GM12878 (cell line): ENCODE data around the gene PLP1. TPM values are rescaled to one million over a fixed set of nuclear protein-coding genes. Genes with fewer than 3 reads are reported as not detected.

Experiments used
- ATAC-seq: fragments of 200-7000 bp; cut with Tn5 transposase; 3 replicates; pipeline ENCODE4 v1.9.1; 2020; ENCODE audit warnings: mild to moderate bottlenecking, moderate library complexity
- BruUV-seq: library from RNA; stranded (reverse); fragments of 400-500 nt; replicated peaks from 2 replicates; lab custom pipeline; 2021; lab: Mats Ljungman, UMichigan
- CTCF ChIA-PET: fragments of 300-600 bp; sonication (Branson Sonifier 250); formaldehyde crosslinking; extraction: SDS; loops from one replicate; lab custom pipeline; 2021; ENCODE audit warnings: inconsistent platforms; lab: Yijun Ruan, JAX
- POLR2A ChIA-PET: fragments of 350-600 bp; formaldehyde crosslinking; extraction: SDS; loops from one replicate; lab custom pipeline; 2021; ENCODE audit warnings: inconsistent platforms; lab: Charles Lee
- RAD21 ChIA-PET: fragments of 300-600 bp; sonication (Branson Sonifier 250); formaldehyde crosslinking; loops from one replicate; lab custom pipeline; 2023; ENCODE audit warnings: antibody characterized with exemption; ENCODE audit not compliant: unreplicated experiment; lab: Charles Lee
- SMC1A ChIA-PET: fragments of 300-600 bp; sonication (Branson Sonifier 250); formaldehyde crosslinking; loops from one replicate; lab custom pipeline; 2023; ENCODE audit not compliant: unreplicated experiment, uncharacterized antibody; lab: Charles Lee
- DNase-seq: peaks from one replicate; pipeline ENCODE4 v3.0.0-alpha.2; 2011; ENCODE audit warnings: low read depth, low spot score
- FAIRE-seq: peaks from 3 replicates; lab custom pipeline; 2011; peaks lifted over from hg19 to GRCh38; lab: Jason Lieb, UNC
- H2AFZ ChIP-seq: 2 replicates; pipeline ENCODE4 v1.6.0; 2011; ENCODE audit warnings: low read depth, low read length, control low read depth; ENCODE audit not compliant: control insufficient read depth
- H3K27ac ChIP-seq: 2 replicates; pipeline ENCODE4 v1.5.1; 2011; ENCODE audit warnings: control low read depth; ENCODE audit not compliant: control insufficient read depth, insufficient read depth
- H3K27me3 ChIP-seq, 2 experiments: replicated peaks in 1 of 2; 2 replicates each; pipeline versions ENCODE4 v1.6.0 to v1.6.1; 2011; ENCODE audit warnings: low read length in 1 of 2; ENCODE audit not compliant: control insufficient read depth in 2 of 2, insufficient read depth in 2 of 2
- H3K36me3 ChIP-seq, 2 experiments: 2 replicates each; pipeline ENCODE4 v1.5.1; 2011; ENCODE audit warnings: low read length in 1 of 2; ENCODE audit not compliant: control insufficient read depth in 2 of 2, insufficient read depth in 2 of 2
- H3K4me1 ChIP-seq: 2 replicates; pipeline ENCODE4 v1.6.1; 2011; ENCODE audit warnings: mild to moderate bottlenecking, low read length, moderate library complexity, mixed read lengths; ENCODE audit not compliant: control insufficient read depth, insufficient read depth
- H3K4me2 ChIP-seq: 2 replicates; pipeline ENCODE4 v1.6.0; 2011; ENCODE audit warnings: control low read depth; ENCODE audit not compliant: control insufficient read depth, insufficient read depth
- H3K4me3 ChIP-seq: fragments of 200-600 bp; sonication (generic); 2 replicates; pipeline ENCODE4 v1.5.1; 2016
- H3K79me2 ChIP-seq: 2 replicates; pipeline ENCODE4 v1.6.0; 2011; ENCODE audit warnings: low read length; ENCODE audit not compliant: control insufficient read depth, insufficient read depth
- H3K9ac ChIP-seq: 2 replicates; pipeline ENCODE4 v1.8.0; 2011; ENCODE audit warnings: low read length, control low read depth, mixed read lengths; ENCODE audit not compliant: control insufficient read depth, insufficient read depth
- H3K9me3 ChIP-seq: replicated peaks from 3 replicates; pipeline ENCODE4 v1.5.1; 2011; ENCODE audit warnings: mild to moderate bottlenecking, low read length; ENCODE audit not compliant: control insufficient read depth, insufficient read depth
- H4K20me1 ChIP-seq: 2 replicates; pipeline ENCODE4 v1.6.0; 2011; ENCODE audit not compliant: control insufficient read depth, insufficient read depth
- ATF7 ChIP-seq: fragments of 450-650 bp; IDR thresholded peaks from 2 replicates; pipeline ENCODE4 v1.6.1; 2016; ENCODE audit warnings: low read depth, mild to moderate bottlenecking
- BHLHE40 ChIP-seq, 2 experiments: fragments of 450-650 bp in 1 of 2; IDR thresholded peaks; 2 replicates each; pipeline ENCODE4 v1.6.1; 2011 to 2017; ENCODE audit warnings: low read depth in 2 of 2, borderline replicate concordance in 1 of 2, improper control_type of control experiment in 1 of 2, low read length in 1 of 2, mild to moderate bottlenecking in 1 of 2
- CBFB ChIP-seq: IDR thresholded peaks from 2 replicates; pipeline ENCODE4 v1.6.1; 2016; ENCODE audit warnings: antibody characterized with exemption, low read depth
- EGR1 ChIP-seq, 2 experiments: IDR thresholded peaks; 1 replicate in 1 of 2; 2 replicates in 1 of 2; pipeline ENCODE4 v1.6.1; 2011 to 2012; ENCODE audit warnings: low read depth in 2 of 2, low read length in 2 of 2, borderline replicate concordance in 1 of 2, mild to moderate bottlenecking in 1 of 2, moderate library complexity in 1 of 2
- FOXK2 ChIP-seq: fragments of 450-650 bp; IDR thresholded peaks from 2 replicates; pipeline ENCODE4 v1.6.1; 2017; ENCODE audit warnings: mild to moderate bottlenecking, moderate library complexity
- HDAC2 ChIP-seq: fragments of 200-600 bp; sonication (generic); IDR thresholded peaks from 2 replicates; pipeline ENCODE4 v1.6.1; 2017
- HDGF ChIP-seq: fragments of 450-650 bp; IDR thresholded peaks from 2 replicates; pipeline ENCODE4 v1.6.1; 2016; ENCODE audit warnings: antibody characterized with exemption
- KLF5 ChIP-seq: fragments of 450-650 bp; IDR thresholded peaks from 2 replicates; pipeline ENCODE4 v1.6.1; 2014; ENCODE audit warnings: mild to moderate bottlenecking; ENCODE audit not compliant: partially characterized antibody
- MYB ChIP-seq: fragments of 150-350 bp; IDR thresholded peaks from 2 replicates; pipeline ENCODE4 v1.6.1; 2014; ENCODE audit warnings: mild to moderate bottlenecking, low read depth, low read length, borderline replicate concordance
- ZNF622 ChIP-seq: fragments of 450-650 bp; IDR thresholded peaks from 2 replicates; pipeline ENCODE4 v1.6.1; 2017; ENCODE audit warnings: mild to moderate bottlenecking, inconsistent platforms
- ZZZ3 ChIP-seq: IDR thresholded peaks from 2 replicates; pipeline ENCODE4 v1.6.1; 2011; ENCODE audit warnings: low read depth; ENCODE audit not compliant: control insufficient read depth, insufficient read length
- WGBS: methylation state at CpG from one replicate; pipeline ENCODE4 v1.1.6; 2016; ENCODE audit warnings: low lambda C conversion rate; ENCODE audit not compliant: insufficient replicate concordance, insufficient coverage; ENCODE audit errors: missing lambda C conversion rate; 5-methylcytosine and 5-hydroxymethylcytosine counted together
- in situ Hi-C: fragments of 300-500 bp; cut with MboI; formaldehyde crosslinking; loops from 9 replicates; pipeline ENCODE4 v1.14.3; 2018; ENCODE audit warnings: mixed read lengths
- intact Hi-C: fragments of 100-400 bp; cut with micrococcal nuclease; formaldehyde crosslinking; loops from one replicate; pipeline ENCODE4 v1.14.2; 2022; ENCODE audit not compliant: unreplicated experiment
- polyA plus RNA-seq, 11 experiments: library from polyadenylated mRNA; depleted of rRNA in 4 of 11; unstranded in 6 of 11; stranded (reverse) in 5 of 11; fragments of >200 nt; fragmentation: Nextera tagmentation in 4 of 11; fragmentation: Illumina TruSeq in 1 of 11; extraction: Ambion mirVana in 4 of 11; extraction: Trizol in 1 of 11; gene quantifications; 1 replicate in 1 of 11; 2 replicates in 10 of 11; pipeline versions ENCODE4 v1.2.1 to v1.2.3, GENCODE V29; 2011 to 2016; ENCODE audit warnings: inconsistent platforms in 2 of 11, missing spikeins in 2 of 11, low read depth in 1 of 11
- total RNA-seq, 4 experiments: library from RNA; depleted of rRNA in 3 of 4; stranded (reverse); fragments of >200 nt in 3 of 4; fragmentation: Illumina TruSeq in 1 of 4; extraction: Trizol in 1 of 4; gene quantifications; 2 replicates each; pipeline versions ENCODE4 v1.2.1 to v1.2.3, GENCODE V29; 2013 to 2021
- TF ChIP-seq, protein P1 (sequence below): IDR thresholded peaks from 2 replicates; pipeline ENCODE4 v1.6.1; 2011; ENCODE audit warnings: borderline replicate concordance, low read depth, mild to moderate bottlenecking, moderate library complexity, mixed read lengths, low read length; ENCODE audit not compliant: insufficient read depth; ENCODE audit errors: extremely low read length
- TF ChIP-seq, protein P2 (sequence below): fragments of 450-650 bp; IDR thresholded peaks from 2 replicates; pipeline ENCODE4 v1.6.1; 2017; ENCODE audit warnings: borderline replicate concordance
- TF ChIP-seq, protein P3 (sequence below): fragments of 450-650 bp; IDR thresholded peaks from 2 replicates; pipeline ENCODE4 v1.6.1; 2017; ENCODE audit warnings: antibody characterized with exemption, mild to moderate bottlenecking, moderate library complexity
- TF ChIP-seq, protein P4 (sequence below): fragments of 150-350 bp; IDR thresholded peaks from 2 replicates; pipeline ENCODE4 v1.6.1; 2014; ENCODE audit warnings: mild to moderate bottlenecking, low read depth, low read length

The PLP1 gene
- total and polyA plus RNA-seq, 10 of the 15 experiments (the other 5 are each of a cell fraction or from before 2014, with no cell fraction given), result not detected

DNA sequence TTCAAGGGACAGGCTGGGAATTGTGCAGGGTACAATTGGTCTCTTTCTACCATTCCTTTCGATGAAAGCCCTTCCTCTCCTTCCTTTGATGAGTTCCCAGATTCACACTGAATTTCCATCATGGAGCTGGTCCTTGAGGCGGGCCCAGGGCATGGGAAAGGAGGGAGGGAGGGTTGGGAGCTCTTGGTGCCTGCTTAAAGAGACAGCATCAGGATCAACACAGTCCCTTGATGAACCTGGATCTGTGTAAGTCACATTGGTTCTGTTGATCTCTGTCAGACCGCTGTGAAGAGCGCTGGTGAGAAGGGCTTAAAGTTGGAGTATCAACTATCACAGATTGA is 4.4 kb downstream of the PLP1 start:
- FAIRE-seq, result no peak
- H3K9me3 ChIP-seq, result no peaks in the 10 kb centered on the region
- ChIA-PET POLR2A (no interaction called here), SMC1A (no interaction called here), CTCF (no interaction called here), RAD21 (no interaction called here)
- H3K27me3 ChIP-seq, result peaks cover 0 to 2% of the 10 kb centered on the region in 2 experiments; a peak in 3 of 4 replicates
- H3K27ac ChIP-seq, result no peak overlapping the region
- no peaks in the 10 kb centered on the region for H3K79me2 ChIP-seq
- H3K4me2 ChIP-seq, result no peak overlapping the region
- BruUV-seq, result no TSS peak
- H4K20me1 ChIP-seq, result no peaks in the 10 kb centered on the region
- TF ChIP-seq ZZZ3, result no peak
- TF ChIP-seq HDAC2, result no peak
- TF ChIP-seq FOXK2, result no peak
- TF ChIP-seq KLF5, result no peak
- TF ChIP-seq MYB, result no peak
- TF ChIP-seq ATF7, result no peak
- TF ChIP-seq, protein P1, sequence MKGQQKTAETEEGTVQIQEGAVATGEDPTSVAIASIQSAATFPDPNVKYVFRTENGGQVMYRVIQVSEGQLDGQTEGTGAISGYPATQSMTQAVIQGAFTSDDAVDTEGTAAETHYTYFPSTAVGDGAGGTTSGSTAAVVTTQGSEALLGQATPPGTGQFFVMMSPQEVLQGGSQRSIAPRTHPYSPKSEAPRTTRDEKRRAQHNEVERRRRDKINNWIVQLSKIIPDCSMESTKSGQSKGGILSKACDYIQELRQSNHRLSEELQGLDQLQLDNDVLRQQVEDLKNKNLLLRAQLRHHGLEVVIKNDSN, result no peak
- TF ChIP-seq EGR1 (IDR thresholded peaks at IDR 0.05; ENCODE audit: borderline replicate concordance in 1 of 2, low read depth in 2 of 2, low read length in 2 of 2), result no peak
- TF ChIP-seq, protein P2, sequence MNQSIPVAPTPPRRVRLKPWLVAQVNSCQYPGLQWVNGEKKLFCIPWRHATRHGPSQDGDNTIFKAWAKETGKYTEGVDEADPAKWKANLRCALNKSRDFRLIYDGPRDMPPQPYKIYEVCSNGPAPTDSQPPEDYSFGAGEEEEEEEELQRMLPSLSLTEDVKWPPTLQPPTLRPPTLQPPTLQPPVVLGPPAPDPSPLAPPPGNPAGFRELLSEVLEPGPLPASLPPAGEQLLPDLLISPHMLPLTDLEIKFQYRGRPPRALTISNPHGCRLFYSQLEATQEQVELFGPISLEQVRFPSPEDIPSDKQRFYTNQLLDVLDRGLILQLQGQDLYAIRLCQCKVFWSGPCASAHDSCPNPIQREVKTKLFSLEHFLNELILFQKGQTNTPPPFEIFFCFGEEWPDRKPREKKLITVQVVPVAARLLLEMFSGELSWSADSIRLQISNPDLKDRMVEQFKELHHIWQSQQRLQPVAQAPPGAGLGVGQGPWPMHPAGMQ, result no peak
- TF ChIP-seq HDGF, result no peak
- TF ChIP-seq BHLHE40 (IDR thresholded peaks at IDR 0.05; ENCODE audit: borderline replicate concordance in 1 of 2, low read depth in 2 of 2, low read length in 1 of 2), result no peak
- TF ChIP-seq ZNF622, result no peak
- TF ChIP-seq, protein P3, sequence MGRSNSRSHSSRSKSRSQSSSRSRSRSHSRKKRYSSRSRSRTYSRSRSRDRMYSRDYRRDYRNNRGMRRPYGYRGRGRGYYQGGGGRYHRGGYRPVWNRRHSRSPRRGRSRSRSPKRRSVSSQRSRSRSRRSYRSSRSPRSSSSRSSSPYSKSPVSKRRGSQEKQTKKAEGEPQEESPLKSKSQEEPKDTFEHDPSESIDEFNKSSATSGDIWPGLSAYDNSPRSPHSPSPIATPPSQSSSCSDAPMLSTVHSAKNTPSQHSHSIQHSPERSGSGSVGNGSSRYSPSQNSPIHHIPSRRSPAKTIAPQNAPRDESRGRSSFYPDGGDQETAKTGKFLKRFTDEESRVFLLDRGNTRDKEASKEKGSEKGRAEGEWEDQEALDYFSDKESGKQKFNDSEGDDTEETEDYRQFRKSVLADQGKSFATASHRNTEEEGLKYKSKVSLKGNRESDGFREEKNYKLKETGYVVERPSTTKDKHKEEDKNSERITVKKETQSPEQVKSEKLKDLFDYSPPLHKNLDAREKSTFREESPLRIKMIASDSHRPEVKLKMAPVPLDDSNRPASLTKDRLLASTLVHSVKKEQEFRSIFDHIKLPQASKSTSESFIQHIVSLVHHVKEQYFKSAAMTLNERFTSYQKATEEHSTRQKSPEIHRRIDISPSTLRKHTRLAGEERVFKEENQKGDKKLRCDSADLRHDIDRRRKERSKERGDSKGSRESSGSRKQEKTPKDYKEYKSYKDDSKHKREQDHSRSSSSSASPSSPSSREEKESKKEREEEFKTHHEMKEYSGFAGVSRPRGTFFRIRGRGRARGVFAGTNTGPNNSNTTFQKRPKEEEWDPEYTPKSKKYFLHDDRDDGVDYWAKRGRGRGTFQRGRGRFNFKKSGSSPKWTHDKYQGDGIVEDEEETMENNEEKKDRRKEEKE, result no peak
- TF ChIP-seq, protein P4, sequence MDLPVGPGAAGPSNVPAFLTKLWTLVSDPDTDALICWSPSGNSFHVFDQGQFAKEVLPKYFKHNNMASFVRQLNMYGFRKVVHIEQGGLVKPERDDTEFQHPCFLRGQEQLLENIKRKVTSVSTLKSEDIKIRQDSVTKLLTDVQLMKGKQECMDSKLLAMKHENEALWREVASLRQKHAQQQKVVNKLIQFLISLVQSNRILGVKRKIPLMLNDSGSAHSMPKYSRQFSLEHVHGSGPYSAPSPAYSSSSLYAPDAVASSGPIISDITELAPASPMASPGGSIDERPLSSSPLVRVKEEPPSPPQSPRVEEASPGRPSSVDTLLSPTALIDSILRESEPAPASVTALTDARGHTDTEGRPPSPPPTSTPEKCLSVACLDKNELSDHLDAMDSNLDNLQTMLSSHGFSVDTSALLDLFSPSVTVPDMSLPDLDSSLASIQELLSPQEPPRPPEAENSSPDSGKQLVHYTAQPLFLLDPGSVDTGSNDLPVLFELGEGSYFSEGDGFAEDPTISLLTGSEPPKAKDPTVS, result no peak
- no peak for TF ChIP-seq CBFB
- no peak overlapping the region for H2AFZ ChIP-seq
- WGBS, result 25% methylated on average over 4 of the region's 4 CpGs
- intact Hi-C loops (no loop called here), in situ Hi-C loops (no loop called here)
- H3K9ac ChIP-seq, result no peak overlapping the region
- H3K4me1 ChIP-seq, result no peaks in the 10 kb centered on the region
- H3K36me3 ChIP-seq, result no peaks in the 10 kb centered on the region
- no peak for ATAC-seq
- DNase-seq, result no peak
- no peak overlapping the region for H3K4me3 ChIP-seq
